22Rv1 (cell line): ENCODE data around the gene FHAD1.

ENCODE experiments used
- H3K27ac ChIP-seq: fragments of 450-650 bp; 2 replicates; pipeline ENCODE4 v1.5.1; 2017
- CTCF ChIP-seq: fragments of 450-650 bp; IDR thresholded peaks from 2 replicates; pipeline ENCODE4 v1.5.1; 2017; ENCODE audit warnings: mild to moderate bottlenecking
- ZFX ChIP-seq: fragments of 450-650 bp; IDR thresholded peaks from 2 replicates; pipeline ENCODE4 v1.6.1; 2017; ENCODE audit warnings: antibody characterized with exemption, borderline replicate concordance

FHAD1 gene

GRCh38 chr1:15276691-15277446 is 29.8 kb downstream of the FHAD1 start:
- TF ChIP-seq ZFX (no peak), CTCF (no peak)

GRCh38 chr1:15277447-15277838 is 30.4 kb downstream of the FHAD1 start:
- no peak overlapping the region for H3K27ac ChIP-seq
- TF ChIP-seq CTCF (no peak), ZFX (no peak)

More at GRCh38 chr1:15276691-15277446, 29.8 kb downstream of the FHAD1 start:
- no peak overlapping the region for H3K27ac ChIP-seq

- no peak overlapping the region for H3K27ac ChIP-seq
- TF ChIP-seq ZFX (no peak), CTCF (no peak)
Observed at GRCh38 chr1:15277933-15278332, 30.9 kb downstream of the FHAD1 start.

DNA sequence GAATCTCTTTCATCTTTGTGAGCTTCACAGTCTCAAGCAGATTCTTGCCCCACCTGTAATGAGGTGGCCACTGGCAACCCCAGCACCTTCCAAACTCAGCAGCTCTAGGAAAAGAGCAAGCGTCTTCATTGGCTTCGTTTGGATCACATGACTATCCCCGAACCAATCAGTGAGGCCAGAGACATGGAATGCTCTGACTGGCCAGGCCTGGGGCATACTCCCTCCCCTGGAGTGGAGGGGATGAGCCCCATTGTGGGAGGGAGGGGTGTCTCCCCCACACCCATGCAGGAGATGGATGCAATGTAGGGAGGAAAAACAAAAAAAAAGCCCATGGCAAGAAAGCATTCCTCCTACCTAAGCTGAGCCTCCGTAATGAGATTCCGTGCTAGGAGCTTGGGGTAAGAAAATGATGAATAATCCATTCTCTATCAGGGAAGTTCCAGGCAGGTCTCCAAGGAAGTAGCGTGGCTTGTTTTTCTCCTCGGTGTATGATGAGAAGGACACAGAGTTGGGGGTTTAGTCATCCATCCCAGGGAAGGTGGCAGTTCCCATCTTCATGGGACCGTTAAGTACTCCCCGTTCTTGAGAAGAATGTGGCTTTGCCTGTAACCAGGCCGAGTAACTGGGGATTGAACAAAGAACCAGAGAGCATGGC is 32.7 kb downstream of the FHAD1 start:
- no peak overlapping the region for H3K27ac ChIP-seq
- no peak for TF ChIP-seq CTCF
- no peak for TF ChIP-seq ZFX

- H3K27ac ChIP-seq: no peak overlapping the region
- no peak for TF ChIP-seq CTCF
- TF ChIP-seq ZFX: no peak
Observed at GRCh38 chr1:15280416-15280815, 33.4 kb downstream of the FHAD1 start.

DNA sequence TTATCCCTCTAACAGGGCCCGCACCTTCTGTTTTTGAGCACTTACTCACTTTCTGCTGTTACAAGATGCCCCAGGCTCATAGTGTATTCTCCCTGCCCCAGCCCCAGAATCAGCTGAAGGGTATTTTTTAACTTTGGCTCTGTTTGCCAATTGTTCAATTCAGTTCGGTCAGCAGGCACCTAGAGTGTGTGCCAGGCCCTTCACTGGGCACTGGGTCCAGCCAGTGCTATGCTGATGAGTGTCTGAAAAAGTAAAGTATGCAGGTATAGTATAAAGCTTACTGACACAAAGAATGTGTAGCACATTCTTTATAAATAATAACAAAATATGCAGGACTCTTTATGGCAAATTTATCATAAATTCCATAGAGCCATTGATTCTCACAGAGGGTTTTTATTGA is 35.0 kb downstream of the FHAD1 start:
- TF ChIP-seq CTCF: no peak
- no peak for TF ChIP-seq ZFX

GRCh38 chr1:15282810-15283474 is 35.9 kb downstream of the FHAD1 start:
- TF ChIP-seq CTCF (no peak), ZFX (no peak)
- H3K27ac ChIP-seq: no peak overlapping the region

More for the DNA sequence above, 35.0 kb downstream of the FHAD1 start:
- H3K27ac ChIP-seq: no peak overlapping the region
